ENCODE measurements around the gene KRT32.

The KRT32 gene

GRCh38 chr17:41466988-41467387 lies at the start of gene KRT32:
Gene KRT32, minus strand, starts transcription at chr17:41467386. Its CDS starts 61 bp downstream, at chr17:41467325.
- no peak for DNase-seq (ENCODE audit: low spot score)

- no peak for DNase-seq (ENCODE audit: low spot score)
Measured at GRCh38 chr17:41516830-41517283, 49.7 kb upstream of the KRT32 start.

DNA sequence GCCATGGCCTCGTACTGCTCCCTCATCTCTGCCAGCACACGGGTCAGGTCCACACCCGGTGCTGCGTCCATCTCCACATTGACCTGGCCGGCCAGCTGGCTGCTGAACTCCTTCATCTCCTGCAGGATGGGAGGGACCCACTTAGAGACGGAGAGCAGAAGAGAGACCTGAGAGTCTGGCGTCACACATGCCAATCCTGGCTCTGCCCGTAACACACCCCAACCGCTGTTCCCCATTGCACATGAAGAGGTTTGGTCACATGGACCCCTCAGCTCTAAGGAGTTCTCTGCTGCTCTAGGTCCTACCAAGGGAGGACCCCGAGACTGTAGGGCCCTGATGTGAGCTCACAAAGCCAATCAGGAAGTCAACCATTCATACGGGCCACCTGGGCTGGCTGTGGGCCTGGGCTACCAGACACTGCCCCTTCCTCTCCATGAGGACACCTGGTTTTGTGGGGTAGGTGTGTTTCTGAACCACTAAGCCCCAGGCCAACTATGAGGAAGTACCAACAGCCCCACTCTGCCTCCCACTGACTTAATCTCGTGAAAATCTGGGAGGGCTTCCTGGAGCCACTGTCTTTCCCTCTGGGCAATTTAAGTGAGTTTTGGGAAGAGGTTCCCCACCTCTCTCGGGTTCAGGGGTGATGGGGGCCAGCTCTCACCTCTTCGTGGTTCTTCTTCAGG lies 49.1 kb upstream of the KRT32 start:
- no peak for DNase-seq (ENCODE audit: low spot score)

- no peak for DNase-seq (ENCODE audit: low spot score)
Measured at GRCh38 chr17:41513168-41513547, 46.0 kb upstream of the KRT32 start.

DNA sequence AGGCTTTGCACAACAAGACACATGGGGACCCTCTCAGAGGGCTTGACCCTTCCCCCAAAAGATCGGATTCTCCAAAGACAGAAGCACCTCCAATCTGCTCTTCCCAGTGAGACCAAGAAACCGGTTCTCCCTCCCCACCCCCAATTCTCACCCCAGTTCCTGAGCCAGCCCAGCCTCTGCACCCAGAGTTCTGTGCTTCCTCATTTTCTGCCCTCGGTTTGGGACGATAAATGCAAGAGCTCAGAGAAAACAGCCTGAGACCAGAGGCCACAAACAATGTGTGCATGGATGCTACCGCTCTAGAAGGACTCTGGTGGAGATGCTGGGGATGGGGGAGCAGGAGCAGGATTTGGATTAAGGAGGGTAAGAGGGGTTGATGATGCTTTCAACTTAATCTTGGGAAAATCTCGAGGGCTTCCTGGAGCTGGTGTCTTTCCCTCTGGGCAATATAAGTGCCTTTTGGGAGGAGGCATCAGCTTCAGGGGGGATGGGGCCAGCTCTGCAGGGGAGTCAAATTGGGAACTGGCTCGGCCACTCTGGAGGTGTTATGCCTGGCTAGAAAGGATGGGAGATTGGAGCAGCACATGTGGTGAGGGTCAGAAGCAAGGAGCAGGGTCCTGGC lies 45.5 kb upstream of the KRT32 start:
- DNase-seq (ENCODE audit: low spot score): no peak

DNA sequence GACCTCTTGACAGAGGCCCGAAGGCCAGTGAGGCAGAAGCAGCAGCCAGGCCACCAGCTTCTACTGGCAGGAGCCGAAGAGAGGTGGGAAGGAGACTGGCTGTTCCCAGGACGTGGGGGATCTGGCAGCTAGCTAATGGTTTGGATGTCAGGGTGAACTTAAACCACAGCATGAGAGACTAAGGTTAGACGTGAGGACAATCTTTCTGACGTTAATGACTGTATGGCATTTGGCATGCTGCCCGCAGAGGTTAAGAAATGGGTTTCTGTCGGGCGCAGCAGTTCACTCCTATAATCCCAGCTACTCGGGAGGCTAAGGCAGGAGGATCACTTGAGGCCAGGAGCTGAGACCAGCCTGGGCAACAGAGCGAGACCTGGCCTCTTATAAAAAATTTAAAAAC lies 44.5 kb upstream of the KRT32 start:
- DNase-seq (ENCODE audit: low spot score): no peak

GRCh38 chr17:41511116-41511515 lies 43.9 kb upstream of the KRT32 start:
- DNase-seq (ENCODE audit: low spot score): no peak

DNA sequence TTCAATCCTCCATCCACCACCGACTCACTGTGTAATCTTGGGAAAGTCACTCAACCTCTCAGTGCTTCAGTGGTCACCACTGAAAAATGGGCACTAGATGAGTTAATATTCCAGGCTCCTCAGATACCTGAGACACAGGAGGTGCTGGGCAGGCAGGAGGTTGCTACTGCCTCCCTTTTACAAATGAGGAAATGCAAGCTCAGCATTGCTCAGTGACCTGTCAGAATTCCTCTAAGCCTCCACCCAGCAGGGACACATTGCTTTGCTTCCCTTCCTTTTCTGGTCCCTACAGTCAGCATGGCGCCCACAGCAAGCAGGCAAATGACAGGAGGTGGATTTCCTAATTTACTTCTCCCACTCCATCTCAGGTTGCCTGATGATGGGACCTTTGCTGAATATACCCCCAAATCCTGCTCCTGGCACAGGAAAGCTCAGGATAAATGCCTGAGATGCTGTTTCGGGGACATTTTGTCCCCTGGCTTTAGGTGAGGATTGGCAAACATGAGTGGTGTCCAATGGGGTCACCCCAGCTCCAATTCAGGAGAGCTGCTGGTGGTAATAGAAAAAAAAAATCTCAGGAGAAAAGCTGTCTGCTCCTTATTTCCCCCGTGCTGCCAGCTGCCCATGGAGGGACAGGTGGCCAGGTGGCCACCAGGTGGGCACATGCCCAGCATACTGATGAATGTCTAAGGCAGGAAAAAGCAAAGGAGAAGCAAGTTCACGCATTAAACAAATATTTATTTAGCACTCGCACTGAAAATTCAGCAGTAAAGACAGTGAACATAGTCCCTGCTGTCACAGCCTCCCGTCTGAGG lies 43.3 kb upstream of the KRT32 start:
- DNase-seq (ENCODE audit: low spot score): no peak

GRCh38 chr17:41507315-41507880 lies 40.2 kb upstream of the KRT32 start:
- DNase-seq (ENCODE audit: low spot score): no peak

- no peak for DNase-seq (ENCODE audit: low spot score)
Measured at GRCh38 chr17:41505809-41506767, 38.9 kb upstream of the KRT32 start.

DNA sequence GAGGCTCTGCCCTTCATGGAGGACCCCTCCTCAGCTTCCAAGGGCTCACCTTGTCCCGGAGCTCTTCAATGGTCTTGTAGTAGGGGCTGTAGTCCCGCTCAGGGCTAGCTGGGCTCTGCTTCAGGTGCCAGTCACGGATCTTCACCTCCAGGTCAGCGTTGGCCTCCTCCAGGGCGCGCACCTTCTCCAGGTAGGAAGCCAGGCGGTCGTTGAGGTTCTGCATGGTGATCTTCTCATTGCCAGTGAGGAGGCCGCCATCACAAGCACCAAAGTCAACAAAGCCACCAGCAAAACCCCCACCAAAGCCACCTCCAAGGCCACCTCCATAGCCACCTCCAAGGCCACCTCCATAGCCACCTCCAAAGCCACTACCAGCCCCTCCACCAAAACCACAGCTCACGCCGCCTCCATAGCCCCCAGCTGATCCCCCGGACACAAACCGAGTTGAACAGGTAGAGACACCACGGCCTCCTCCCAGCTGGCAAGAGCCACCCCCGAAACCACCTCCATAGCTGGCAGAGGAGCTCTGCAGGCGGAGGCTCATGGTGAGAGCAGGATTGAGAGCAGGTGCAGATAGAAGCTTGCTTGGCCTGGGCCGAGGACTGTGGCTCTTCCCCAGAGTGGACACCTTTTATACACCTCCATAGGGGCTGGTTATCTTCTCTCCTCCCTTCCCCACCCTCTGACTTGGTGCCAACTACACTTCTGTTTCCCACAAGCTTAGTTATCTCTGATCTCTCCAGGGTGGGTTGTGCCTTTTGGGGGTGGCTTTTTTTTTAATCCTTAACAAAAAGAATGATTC lies 38.0 kb upstream of the KRT32 start, which contains the start of gene KRT13:
Gene KRT13, minus strand, starts transcription at position 606 of the 802 bp plus-strand sequence. Its CDS starts 62 bp downstream, at position 544.
- no peak for DNase-seq (ENCODE audit: low spot score)

- no peak for DNase-seq (ENCODE audit: low spot score)
Measured at GRCh38 chr17:41504246-41504977, 37.2 kb upstream of the KRT32 start.

GRCh38 chr17:41503202-41503601 lies 36.0 kb upstream of the KRT32 start:
- no peak for DNase-seq (ENCODE audit: low spot score)

GRCh38 chr17:41500131-41500911 lies 33.1 kb upstream of the KRT32 start:
- DNase-seq (ENCODE audit: low spot score): no peak

- DNase-seq (ENCODE audit: low spot score): no peak
Measured at GRCh38 chr17:41499714-41500113, 32.5 kb upstream of the KRT32 start.

GRCh38 chr17:41498276-41498675 lies 31.1 kb upstream of the KRT32 start:
- DNase-seq (ENCODE audit: low spot score): no peak

- peak; percentile 76 for DNase-seq (ENCODE audit: low spot score)
Measured at GRCh38 chr17:41496803-41497484, 29.8 kb upstream of the KRT32 start.

- no peak for DNase-seq (ENCODE audit: low spot score)
Measured at GRCh38 chr17:41494524-41494923, 27.3 kb upstream of the KRT32 start.
